IgD-negative memory B cell (primary cell): ENCODE data around the gene NAA50. TPM values are rescaled to one million over a fixed set of nuclear protein-coding genes. Genes with fewer than 3 reads are reported as not detected.
A peak's percentile ranks its signal among the peaks of the same experiment; 100 is the strongest.

Experiments
- H3K27ac Mint-ChIP-seq, 3 donors: one replicate each; pipeline ENCODE4 v1.8.0; 2020 to 2022; ENCODE audit warnings: mild to moderate bottlenecking in 3 of 3, mixed read lengths in 3 of 3, moderate library complexity in 1 of 3
- H3K27me3 Mint-ChIP-seq: one replicate; pipeline ENCODE4 v1.8.0; 2021; ENCODE audit warnings: mixed read lengths
- H3K36me3 Mint-ChIP-seq: one replicate; pipeline ENCODE4 v1.8.0; 2020; ENCODE audit warnings: mild to moderate bottlenecking, mixed read lengths
- H3K4me1 Mint-ChIP-seq, 3 donors: one replicate each; pipeline ENCODE4 v1.8.0; 2020 to 2022; ENCODE audit warnings: mixed read lengths in 3 of 3, mild to moderate bottlenecking in 1 of 3
- H3K4me3 Mint-ChIP-seq, 4 donors: one replicate each; pipeline ENCODE4 v1.8.0; 2020 to 2022; ENCODE audit warnings: mild to moderate bottlenecking in 4 of 4, mixed read lengths in 4 of 4, moderate library complexity in 3 of 4
- H3K9me3 Mint-ChIP-seq, 3 donors: one replicate each; pipeline ENCODE4 v1.8.0; 2020 to 2021; ENCODE audit warnings: mixed read lengths in 3 of 3, mild to moderate bottlenecking in 1 of 3
- polyA plus RNA-seq: library from polyadenylated mRNA; unstranded; fragments of 300-500 nt; fragmentation: Illumina TruSeq; gene quantifications from one replicate; pipeline ENCODE4 v1.2.3, GENCODE V29; 2021

NAA50 gene
- polyA plus RNA-seq, 1 donor from 2014 or later: 104 TPM

GRCh38 chr3:113685956-113686721 is 59.9 kb downstream of the NAA50 start:
- peaks cover 3 to 6% (median 4%) of the 10 kb centered on the region in 3 donors for H3K9me3 Mint-ChIP-seq
- no peak overlapping the region for H3K4me3 Mint-ChIP-seq
- H3K27me3 Mint-ChIP-seq: no peaks in the 10 kb centered on the region
- peaks cover 10 to 15% (median 14%) of the 10 kb centered on the region in 3 donors for H3K4me1 Mint-ChIP-seq
- H3K36me3 Mint-ChIP-seq: peaks cover 13% of the 10 kb centered on the region
- no peak overlapping the region for H3K27ac Mint-ChIP-seq

- H3K4me1 Mint-ChIP-seq: peaks cover 10 to 15% (median 14%) of the 10 kb centered on the region in 3 donors
- peaks cover 14% of the 10 kb centered on the region for H3K36me3 Mint-ChIP-seq
- no peak overlapping the region for H3K27ac Mint-ChIP-seq
- no peaks in the 10 kb centered on the region for H3K27me3 Mint-ChIP-seq
- no peak overlapping the region for H3K4me3 Mint-ChIP-seq
- peaks cover 3 to 6% (median 4%) of the 10 kb centered on the region in 3 donors for H3K9me3 Mint-ChIP-seq
Measured at GRCh38 chr3:113685124-113685523, 60.9 kb downstream of the NAA50 start.

GRCh38 chr3:113684271-113684819 is 61.7 kb downstream of the NAA50 start:
- H3K4me1 Mint-ChIP-seq: peaks cover 10 to 15% (median 14%) of the 10 kb centered on the region in 3 donors
- peaks cover 14% of the 10 kb centered on the region for H3K36me3 Mint-ChIP-seq
- H3K4me3 Mint-ChIP-seq: peak overlapping the region in 1 of 4 donors; percentile 20
- H3K27ac Mint-ChIP-seq: no peak overlapping the region
- H3K9me3 Mint-ChIP-seq: peaks cover 3 to 6% (median 4%) of the 10 kb centered on the region in 3 donors
- no peaks in the 10 kb centered on the region for H3K27me3 Mint-ChIP-seq

GRCh38 chr3:113678773-113679172 is 67.3 kb downstream of the NAA50 start:
- H3K27me3 Mint-ChIP-seq: no peaks in the 10 kb centered on the region
- H3K36me3 Mint-ChIP-seq: peaks cover 24% of the 10 kb centered on the region
- H3K4me3 Mint-ChIP-seq: no peak overlapping the region
- peaks cover 13 to 27% (median 26%) of the 10 kb centered on the region in 3 donors for H3K4me1 Mint-ChIP-seq
- H3K27ac Mint-ChIP-seq: no peak overlapping the region
- peaks cover 0 to 5% (median 0%) of the 10 kb centered on the region in 3 donors for H3K9me3 Mint-ChIP-seq

- Mint-ChIP-seq H3K27ac (peak overlapping the region in 1 of 3 donors; percentile 78), H3K4me1 (peaks cover 13 to 27% (median 24%) of the 10 kb centered on the region in 3 donors), H3K9me3 (peaks cover 0 to 5% (median 0%) of the 10 kb centered on the region in 3 donors), H3K27me3 (no peaks in the 10 kb centered on the region), H3K36me3 (peaks cover 22% of the 10 kb centered on the region), H3K4me3 (no peak overlapping the region)
Measured at GRCh38 chr3:113677737-113678136, 68.3 kb downstream of the NAA50 start.

GRCh38 chr3:113676261-113676660 is 69.8 kb downstream of the NAA50 start:
- H3K9me3 Mint-ChIP-seq: peaks cover 0 to 5% (median 0%) of the 10 kb centered on the region in 3 donors
- H3K4me1 Mint-ChIP-seq: peaks cover 14 to 26% (median 24%) of the 10 kb centered on the region in 3 donors
- peak overlapping the region; percentile 23 to 93 (median 74) for H3K27ac Mint-ChIP-seq
- H3K4me3 Mint-ChIP-seq: peak overlapping the region in 1 of 4 donors; percentile 14
- H3K27me3 Mint-ChIP-seq: no peaks in the 10 kb centered on the region
- H3K36me3 Mint-ChIP-seq: peaks cover 22% of the 10 kb centered on the region

- peak overlapping the region in 1 of 3 donors; percentile 40 for H3K27ac Mint-ChIP-seq
- H3K36me3 Mint-ChIP-seq: peaks cover 21% of the 10 kb centered on the region
- no peaks in the 10 kb centered on the region for H3K27me3 Mint-ChIP-seq
- H3K4me3 Mint-ChIP-seq: peak overlapping the region in 1 of 4 donors; percentile 72
- H3K4me1 Mint-ChIP-seq: peaks cover 21 to 45% (median 30%) of the 10 kb centered on the region in 3 donors
- H3K9me3 Mint-ChIP-seq: peaks cover 0 to 5% (median 0%) of the 10 kb centered on the region in 3 donors
Measured at GRCh38 chr3:113673593-113673992, 72.5 kb downstream of the NAA50 start.

GRCh38 chr3:113668015-113668414 is 78.0 kb downstream of the NAA50 start:
- Mint-ChIP-seq H3K27me3 (no peaks in the 10 kb centered on the region), H3K27ac (peak overlapping the region in 1 of 3 donors; percentile 44), H3K4me1 (peaks cover 25 to 34% (median 28%) of the 10 kb centered on the region in 3 donors), H3K9me3 (no peaks in the 10 kb centered on the region), H3K36me3 (peaks cover 7% of the 10 kb centered on the region), H3K4me3 (peak overlapping the region in 2 of 4 donors; percentile 29 to 65)

Other genes with a start within 250 kb of the NAA50 start
- gene SPICE1, start 231.1 kb downstream of the NAA50 start, polyA plus RNA-seq: 4.3 TPM
- 47.5 TPM for gene SIDT1, start 213.7 kb downstream of the NAA50 start, polyA plus RNA-seq
- gene USF3, start 49.6 kb downstream of the NAA50 start, polyA plus RNA-seq: 7.4 TPM
- 26.7 TPM for gene ATP6V1A, start 786 bp upstream of the NAA50 start, polyA plus RNA-seq
- gene GRAMD1C, start 92.5 kb upstream of the NAA50 start, polyA plus RNA-seq: 11.8 TPM
- 4.1 TPM for gene ZDHHC23, start 201.8 kb upstream of the NAA50 start, polyA plus RNA-seq